K562 (cell line): ENCODE results near the gene CLSTN2. TPM values are rescaled to one million over a fixed set of nuclear protein-coding genes. Genes with fewer than 3 reads are reported as not detected.

Source experiments
- ATAC-seq: fragments of 200-7000 bp; cut with Tn5 transposase; 3 replicates; pipeline ENCODE4 v1.9.1; 2020; ENCODE audit warnings: moderate library complexity
- BruUV-seq: library from RNA; stranded (reverse); fragments of 400-500 nt; replicated peaks from 2 replicates; lab custom pipeline; 2021; lab: Mats Ljungman, UMichigan
- CTCF ChIA-PET: fragments of 300-600 bp; formaldehyde crosslinking; extraction: SDS; loops from one replicate; lab custom pipeline; 2021; ENCODE audit warnings: low intra/inter-chr PET ratio; lab: Yijun Ruan, JAX
- POLR2A ChIA-PET: fragments of 300-600, 350-650 bp; sonication (Branson Sonifier 250); formaldehyde crosslinking; extraction: SDS; loops from one replicate; lab custom pipeline; 2021; ENCODE audit warnings: antibody characterized with exemption, inconsistent platforms; lab: Yijun Ruan, JAX
- DNase-seq, 4 experiments: peaks; one replicate each; pipeline versions ENCODE4 v3.0.0 to v3.0.0-alpha.2; 2011 to 2018; ENCODE audit warnings: low spot score in 3 of 4, mixed read lengths in 3 of 4; ENCODE audit errors: extremely low read depth in 1 of 4
- FAIRE-seq: peaks from 2 replicates; lab custom pipeline; 2011; peaks lifted over from hg19 to GRCh38; lab: Jason Lieb, UNC
- H2AFZ ChIP-seq: 2 replicates; pipeline ENCODE4 v1.6.0; 2011; ENCODE audit warnings: low read depth, low read length, control low read depth, inconsistent platforms
- H3K27ac ChIP-seq: fragments of 200-600 bp; 3 replicates; pipeline ENCODE4 v1.8.0; 2011; ENCODE audit warnings: low read depth, mild to moderate bottlenecking, control low read depth, inconsistent platforms, low read length, moderate library complexity, mixed read lengths; ENCODE audit errors: extremely low read depth
- H3K27me3 ChIP-seq, 2 experiments: fragments of 300-600 bp in 1 of 2; 2 replicates in 1 of 2; 3 replicates in 1 of 2; pipeline versions ENCODE4 v1.6.0 to v1.8.0; 2011; ENCODE audit warnings: inconsistent platforms in 2 of 2, low read length in 2 of 2, mild to moderate bottlenecking in 1 of 2, mixed read lengths in 1 of 2, moderate library complexity in 1 of 2; ENCODE audit not compliant: control insufficient read depth in 2 of 2, insufficient read depth in 2 of 2
- H3K36me3 ChIP-seq: fragments of 300-600 bp; 3 replicates; pipeline ENCODE4 v1.8.0; 2011; ENCODE audit warnings: mild to moderate bottlenecking, low read length, inconsistent platforms; ENCODE audit not compliant: control insufficient read depth, insufficient read depth
- H3K4me1 ChIP-seq, 2 experiments: fragments of 200-600 bp in 1 of 2; replicated peaks in 1 of 2; 2 replicates in 1 of 2; 3 replicates in 1 of 2; pipeline versions ENCODE4 v1.5.1 to v1.8.0; 2011; ENCODE audit warnings: inconsistent platforms in 2 of 2, low read length in 2 of 2, mild to moderate bottlenecking in 1 of 2, mixed read lengths in 1 of 2, moderate library complexity in 1 of 2; ENCODE audit not compliant: control insufficient read depth in 2 of 2, insufficient read depth in 2 of 2
- H3K4me2 ChIP-seq: 2 replicates; pipeline ENCODE4 v1.6.1; 2011; ENCODE audit warnings: low read length, control low read depth, inconsistent platforms, mixed read lengths; ENCODE audit not compliant: insufficient read depth
- H3K4me3 ChIP-seq: fragments of 200-600 bp; sonication (generic), shearing (Covaris generic); 2 replicates; pipeline ENCODE4 v1.5.1; 2016; ENCODE audit warnings: control low read depth, inconsistent platforms
- H3K79me2 ChIP-seq: fragments of 200-600 bp; 3 replicates; pipeline ENCODE4 v1.8.0; 2011; ENCODE audit warnings: low read length, inconsistent platforms; ENCODE audit not compliant: control insufficient read depth, insufficient read depth
- H3K9ac ChIP-seq, 2 experiments: 2 replicates each; pipeline versions ENCODE4 v1.6.0 to v1.6.1; 2011; ENCODE audit warnings: low read depth in 2 of 2, low read length in 2 of 2, control low read depth in 1 of 2, inconsistent platforms in 1 of 2, mild to moderate bottlenecking in 1 of 2, mixed read lengths in 1 of 2; ENCODE audit not compliant: insufficient read depth in 1 of 2
- H3K9me1 ChIP-seq: one replicate; pipeline ENCODE4 v1.6.0; 2011; ENCODE audit warnings: inconsistent platforms, mild to moderate bottlenecking, low read length, moderate library complexity; ENCODE audit not compliant: control insufficient read depth, insufficient read depth
- H3K9me3 ChIP-seq: replicated peaks from 2 replicates; pipeline ENCODE4 v1.5.1; 2011; ENCODE audit warnings: low read depth, low read length, inconsistent platforms; ENCODE audit not compliant: control insufficient read depth, insufficient read depth
- H4K20me1 ChIP-seq: replicated peaks from 2 replicates; pipeline ENCODE4 v1.6.1; 2011; ENCODE audit warnings: low read length, inconsistent platforms, mixed read lengths; ENCODE audit not compliant: control insufficient read depth, insufficient read depth
- FOSL1 ChIP-seq: fragments of 200-800 bp; sonication (Bioruptor generic); conservative IDR thresholded peaks from 2 replicates; pipeline ENCODE4 v1.6.1; 2016; ENCODE audit warnings: missing genetic modification characterization, missing compliant biosample characterization
- HNRNPUL1 ChIP-seq: fragments of 200-400 bp; formaldehyde crosslinking; IDR thresholded peaks from 2 replicates; pipeline ENCODE4 v1.6.1; 2017; ENCODE audit warnings: low read length
- KDM2B ChIP-seq: fragments of 250-450 bp; sonication (Bioruptor Pico); IDR thresholded peaks from 2 replicates; pipeline ENCODE4 v1.8.0; 2021; ENCODE audit warnings: mild to moderate bottlenecking, moderate library complexity
- MCM3 ChIP-seq: fragments of 450-650 bp; IDR thresholded peaks from 2 replicates; pipeline ENCODE4 v1.6.1; 2016
- MCM5 ChIP-seq: fragments of 450-650 bp; IDR thresholded peaks from 2 replicates; pipeline ENCODE4 v1.6.1; 2016; ENCODE audit warnings: low read depth
- RFX5 ChIP-seq: IDR thresholded peaks from 2 replicates; pipeline ENCODE4 v1.6.1; 2011; ENCODE audit warnings: low read depth, mild to moderate bottlenecking, improper control_type of control experiment, low read length
- ZNF24 ChIP-seq: fragments of 450-650 bp; IDR thresholded peaks from 2 replicates; pipeline ENCODE4 v1.6.1; 2016
- WGBS: fragments of 100-300 bp; shearing (Covaris generic); methylation state at CpG from one replicate; pipeline ENCODE4 v1.1.6; 2016; ENCODE audit warnings: low coverage, mixed read lengths; ENCODE audit not compliant: insufficient coverage; ENCODE audit errors: missing lambda C conversion rate; 5-methylcytosine and 5-hydroxymethylcytosine counted together
- in situ Hi-C: fragments of 300-500 bp; cut with MboI; formaldehyde crosslinking; loops from 4 replicates; pipeline ENCODE4 v1.15.0; 2018; ENCODE audit warnings: inconsistent platforms, mixed read lengths
- intact Hi-C: fragments of 100-400 bp; cut with micrococcal nuclease; formaldehyde crosslinking; loops from 2 replicates; pipeline ENCODE4 v1.14.2; 2022
- polyA plus RNA-seq, 8 experiments: library from polyadenylated mRNA; depleted of rRNA in 4 of 8; stranded (reverse) in 5 of 8; unstranded in 3 of 8; fragments of >200 nt; fragmentation: Nextera tagmentation in 2 of 8; fragmentation: Illumina TruSeq in 1 of 8; extraction: Ambion mirVana in 2 of 8; extraction: Trizol in 1 of 8; gene quantifications; 2 replicates each; pipeline versions ENCODE4 v1.2.1 to v1.2.3, GENCODE V29; 2011 to 2014; ENCODE audit warnings: inconsistent platforms in 1 of 8, missing spikeins in 1 of 8
- total RNA-seq, 7 experiments: library from RNA; depleted of rRNA in 6 of 7; stranded (reverse); fragments of >200 nt in 6 of 7; fragmentation: Illumina TruSeq in 2 of 7; extraction: Trizol in 2 of 7; gene quantifications; 2 replicates each; pipeline versions ENCODE4 v1.2.1 to v1.2.3, GENCODE V29; 2011 to 2021; ENCODE audit warnings: low replicate concordance in 1 of 7
- TF ChIP-seq, protein P1 (sequence below): sonication (generic); formaldehyde crosslinking; IDR thresholded peaks from 2 replicates; pipeline ENCODE4 v1.8.1; 2022; ENCODE audit warnings: missing genetic modification reagents
- TF ChIP-seq, protein P2 (sequence below): IDR thresholded peaks from 3 replicates; pipeline ENCODE4 v1.6.1; 2011; ENCODE audit warnings: borderline replicate concordance, mild to moderate bottlenecking; ENCODE audit not compliant: insufficient read length, insufficient read depth
- TF ChIP-seq, protein P3 (sequence below), 2 experiments: fragments of 200-800 bp in 1 of 2; sonication (Bioruptor generic) in 1 of 2; sonication (generic) in 1 of 2; formaldehyde crosslinking in 1 of 2; IDR thresholded peaks in 1 of 2; conservative IDR thresholded peaks in 1 of 2; 2 replicates each; pipeline versions ENCODE4 v1.5.0 to v1.6.1; 2016 to 2020; ENCODE audit warnings: missing compliant biosample characterization in 1 of 2, missing genetic modification characterization in 1 of 2, missing genetic modification reagents in 1 of 2
- TF ChIP-seq, protein P4 (sequence below): fragments of 250-450 bp; sonication (Bioruptor Pico); IDR thresholded peaks from 2 replicates; pipeline ENCODE4 v1.4.0; 2020; ENCODE audit warnings: mild to moderate bottlenecking
- TF ChIP-seq, protein P5 (sequence below): fragments of 450-650 bp; IDR thresholded peaks from 2 replicates; pipeline ENCODE4 v1.6.1; 2017; ENCODE audit warnings: antibody characterized with exemption

CLSTN2 gene
- total and polyA plus RNA-seq, 9 of the 15 experiments (the other 6 are each of a cell fraction or from before 2014, with no cell fraction given): 0.02 to 0.04 (median 0.04) TPM; not detected in 6

DNA sequence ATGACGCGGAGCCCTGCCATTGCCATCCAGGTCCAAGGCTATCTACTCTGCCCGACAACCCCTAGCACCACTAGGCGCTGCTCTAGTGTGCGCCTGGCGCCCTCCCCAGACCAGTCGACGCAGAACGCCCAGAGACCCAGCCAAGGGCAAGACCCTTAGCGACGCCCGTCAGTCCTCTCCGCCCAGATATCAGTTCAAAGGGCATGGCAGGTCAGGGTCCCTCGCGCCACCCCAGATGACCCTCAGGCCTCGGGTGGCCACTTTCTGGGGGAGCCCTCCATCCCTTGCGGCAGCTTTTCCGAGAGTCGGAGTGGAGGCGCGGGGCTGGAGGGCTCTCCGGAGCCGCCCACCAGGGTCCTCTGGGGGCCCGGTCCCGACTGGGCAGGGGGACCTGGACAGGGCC, 371 bp upstream of the CLSTN2 start (continued):
- no peak for TF ChIP-seq RFX5
- TF ChIP-seq FOSL1: no peak
- TF ChIP-seq ZNF24: no peak
- no peak for TF ChIP-seq MCM5
- TF ChIP-seq, protein P1, sequence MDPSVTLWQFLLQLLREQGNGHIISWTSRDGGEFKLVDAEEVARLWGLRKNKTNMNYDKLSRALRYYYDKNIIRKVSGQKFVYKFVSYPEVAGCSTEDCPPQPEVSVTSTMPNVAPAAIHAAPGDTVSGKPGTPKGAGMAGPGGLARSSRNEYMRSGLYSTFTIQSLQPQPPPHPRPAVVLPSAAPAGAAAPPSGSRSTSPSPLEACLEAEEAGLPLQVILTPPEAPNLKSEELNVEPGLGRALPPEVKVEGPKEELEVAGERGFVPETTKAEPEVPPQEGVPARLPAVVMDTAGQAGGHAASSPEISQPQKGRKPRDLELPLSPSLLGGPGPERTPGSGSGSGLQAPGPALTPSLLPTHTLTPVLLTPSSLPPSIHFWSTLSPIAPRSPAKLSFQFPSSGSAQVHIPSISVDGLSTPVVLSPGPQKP: no peak
- TF ChIP-seq, protein P2, sequence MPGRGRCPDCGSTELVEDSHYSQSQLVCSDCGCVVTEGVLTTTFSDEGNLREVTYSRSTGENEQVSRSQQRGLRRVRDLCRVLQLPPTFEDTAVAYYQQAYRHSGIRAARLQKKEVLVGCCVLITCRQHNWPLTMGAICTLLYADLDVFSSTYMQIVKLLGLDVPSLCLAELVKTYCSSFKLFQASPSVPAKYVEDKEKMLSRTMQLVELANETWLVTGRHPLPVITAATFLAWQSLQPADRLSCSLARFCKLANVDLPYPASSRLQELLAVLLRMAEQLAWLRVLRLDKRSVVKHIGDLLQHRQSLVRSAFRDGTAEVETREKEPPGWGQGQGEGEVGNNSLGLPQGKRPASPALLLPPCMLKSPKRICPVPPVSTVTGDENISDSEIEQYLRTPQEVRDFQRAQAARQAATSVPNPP: no peak

DNA sequence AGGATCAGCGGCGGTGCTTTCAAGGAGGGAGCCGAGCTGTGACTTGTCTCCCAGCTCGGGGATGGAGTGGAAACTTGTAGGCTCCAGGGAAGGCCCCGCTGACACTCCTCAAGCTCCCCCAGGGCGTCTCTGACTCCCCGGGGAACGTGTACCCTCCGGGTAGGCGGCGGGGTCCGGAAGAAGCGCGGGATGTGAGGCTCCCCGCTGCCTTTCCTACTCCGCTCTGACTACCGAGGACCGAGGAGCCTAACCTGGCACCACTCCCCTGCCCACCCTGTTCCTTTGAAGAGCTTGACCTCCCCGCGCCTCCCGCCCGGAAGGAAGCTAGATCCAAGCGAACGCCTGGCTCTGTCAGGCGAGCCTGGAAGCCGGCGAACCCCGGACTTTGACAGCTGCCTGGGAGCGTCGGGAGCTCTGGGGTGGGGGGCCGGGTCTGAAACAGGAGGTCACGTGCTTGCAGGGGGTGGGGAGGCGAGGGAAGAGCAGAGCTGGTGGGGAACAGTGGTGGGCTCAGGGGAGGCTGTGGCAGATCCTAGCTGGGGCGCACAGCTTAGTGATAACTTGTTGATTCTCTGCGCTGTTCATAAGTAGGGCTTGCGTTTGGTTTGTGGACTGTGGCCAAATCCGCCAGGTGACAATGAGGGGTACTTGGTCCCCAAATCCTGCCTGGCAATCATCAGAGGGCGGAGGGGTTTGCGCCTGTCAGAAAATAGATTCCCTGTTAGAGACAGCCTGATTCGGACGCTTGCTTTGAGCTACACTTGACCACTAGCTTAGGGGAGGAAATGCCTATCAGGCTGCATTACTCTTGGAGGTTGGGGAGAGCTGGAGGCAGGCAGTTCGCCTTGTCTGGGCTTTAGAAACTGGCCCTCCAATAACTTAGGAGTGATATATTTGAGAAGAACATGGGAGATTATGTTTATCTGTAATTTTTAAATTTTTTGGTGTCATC, 1.2 kb downstream of the CLSTN2 start:
- in situ Hi-C loops (no loop called here), intact Hi-C loops (loop anchor here (5.0 kb wide), 2 partner anchors 509 to 926 kb away; no protein-coding TSS in a partner anchor)
- no peak overlapping the region for H3K4me2 ChIP-seq
- no peaks in the 10 kb centered on the region for H3K9me1 ChIP-seq
- H3K36me3 ChIP-seq: no peaks in the 10 kb centered on the region
- no peaks in the 10 kb centered on the region for H4K20me1 ChIP-seq
- H3K4me1 ChIP-seq: peaks cover 0 to 15% of the 10 kb centered on the region in 2 experiments; a peak in 2 of 5 replicates
- peaks cover 3 to 24% of the 10 kb centered on the region in 2 experiments; a peak in 2 of 5 replicates for H3K27me3 ChIP-seq
- ATAC-seq (no peak), FAIRE-seq (no peak), DNase-seq (no peak)
- POLR2A ChIA-PET: interaction anchor here (0.6 to 1.1 kb wide), 2 partner anchors 119 to 195 kb away, joined by 3 read pairs; no protein-coding TSS in a partner anchor
- 3% methylated on average over 32 of the region's 42 CpGs for WGBS
- CTCF ChIA-PET: no interaction called here
- no peaks in the 10 kb centered on the region for H3K9me3 ChIP-seq
- H3K79me2 ChIP-seq: no peaks in the 10 kb centered on the region
- no TSS peak for BruUV-seq
- H3K4me3 ChIP-seq: no peak overlapping the region
- no peak overlapping the region for H2AFZ ChIP-seq
- no peak overlapping the region for H3K9ac ChIP-seq
- H3K27ac ChIP-seq: no peak overlapping the region
- TF ChIP-seq KDM2B (CRISPR knock-in tag) (no peak), HNRNPUL1 (no peak), MCM3 (no peak)
- TF ChIP-seq, protein P3, sequence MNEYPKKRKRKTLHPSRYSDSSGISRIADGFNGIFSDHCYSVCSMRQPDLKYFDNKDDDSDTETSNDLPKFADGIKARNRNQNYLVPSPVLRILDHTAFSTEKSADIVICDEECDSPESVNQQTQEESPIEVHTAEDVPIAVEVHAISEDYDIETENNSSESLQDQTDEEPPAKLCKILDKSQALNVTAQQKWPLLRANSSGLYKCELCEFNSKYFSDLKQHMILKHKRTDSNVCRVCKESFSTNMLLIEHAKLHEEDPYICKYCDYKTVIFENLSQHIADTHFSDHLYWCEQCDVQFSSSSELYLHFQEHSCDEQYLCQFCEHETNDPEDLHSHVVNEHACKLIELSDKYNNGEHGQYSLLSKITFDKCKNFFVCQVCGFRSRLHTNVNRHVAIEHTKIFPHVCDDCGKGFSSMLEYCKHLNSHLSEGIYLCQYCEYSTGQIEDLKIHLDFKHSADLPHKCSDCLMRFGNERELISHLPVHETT (CRISPR knock-in tag; conservative IDR thresholded peaks at IDR 0.05 in 1 of 2, IDR thresholded peaks at IDR 0.05 in 1 of 2): no peak
- TF ChIP-seq, protein P4, sequence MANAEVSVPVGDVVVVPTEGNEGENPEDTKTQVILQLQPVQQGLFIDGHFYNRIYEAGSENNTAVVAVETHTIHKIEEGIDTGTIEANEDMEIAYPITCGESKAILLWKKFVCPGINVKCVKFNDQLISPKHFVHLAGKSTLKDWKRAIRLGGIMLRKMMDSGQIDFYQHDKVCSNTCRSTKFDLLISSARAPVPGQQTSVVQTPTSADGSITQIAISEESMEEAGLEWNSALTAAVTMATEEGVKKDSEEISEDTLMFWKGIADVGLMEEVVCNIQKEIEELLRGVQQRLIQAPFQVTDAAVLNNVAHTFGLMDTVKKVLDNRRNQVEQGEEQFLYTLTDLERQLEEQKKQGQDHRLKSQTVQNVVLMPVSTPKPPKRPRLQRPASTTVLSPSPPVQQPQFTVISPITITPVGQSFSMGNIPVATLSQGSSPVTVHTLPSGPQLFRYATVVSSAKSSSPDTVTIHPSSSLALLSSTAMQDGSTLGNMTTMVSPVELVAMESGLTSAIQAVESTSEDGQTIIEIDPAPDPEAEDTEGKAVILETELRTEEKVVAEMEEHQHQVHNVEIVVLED (CRISPR knock-in tag): no peak
- TF ChIP-seq, protein P5, sequence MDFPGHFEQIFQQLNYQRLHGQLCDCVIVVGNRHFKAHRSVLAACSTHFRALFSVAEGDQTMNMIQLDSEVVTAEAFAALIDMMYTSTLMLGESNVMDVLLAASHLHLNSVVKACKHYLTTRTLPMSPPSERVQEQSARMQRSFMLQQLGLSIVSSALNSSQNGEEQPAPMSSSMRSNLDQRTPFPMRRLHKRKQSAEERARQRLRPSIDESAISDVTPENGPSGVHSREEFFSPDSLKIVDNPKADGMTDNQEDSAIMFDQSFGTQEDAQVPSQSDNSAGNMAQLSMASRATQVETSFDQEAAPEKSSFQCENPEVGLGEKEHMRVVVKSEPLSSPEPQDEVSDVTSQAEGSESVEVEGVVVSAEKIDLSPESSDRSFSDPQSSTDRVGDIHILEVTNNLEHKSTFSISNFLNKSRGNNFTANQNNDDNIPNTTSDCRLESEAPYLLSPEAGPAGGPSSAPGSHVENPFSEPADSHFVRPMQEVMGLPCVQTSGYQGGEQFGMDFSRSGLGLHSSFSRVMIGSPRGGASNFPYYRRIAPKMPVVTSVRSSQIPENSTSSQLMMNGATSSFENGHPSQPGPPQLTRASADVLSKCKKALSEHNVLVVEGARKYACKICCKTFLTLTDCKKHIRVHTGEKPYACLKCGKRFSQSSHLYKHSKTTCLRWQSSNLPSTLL: no peak
